Psoas muscle (tissue), 8 donors: ENCODE data around the gene CDC37L1. TPM values are rescaled to one million over a fixed set of nuclear protein-coding genes. Genes with fewer than 3 reads are reported as not detected.
"Not testable (repeated sequence)": the region's sequence is repeated elsewhere in the genome, so short reads cannot be mapped to it uniquely, and the experiment has no call there.

Experiments
- ATAC-seq, 4 donors: fragments of 200-7000 bp; cut with Tn5 transposase; one replicate each; pipeline ENCODE4 v1.9.1; 2020; ENCODE audit warnings: moderate library complexity in 3 of 4, mild to moderate bottlenecking in 2 of 4
- DNase-seq, 2 donors: peaks; one replicate each; pipeline ENCODE4 v3.0.0-alpha.2; 2020
- H3K27ac ChIP-seq: fragments of 200-600 bp; one replicate; pipeline ENCODE4 v1.8.0; 2022
- H3K27me3 ChIP-seq, 3 donors: fragments of 200-600 bp in 1 of 3; one replicate each; pipeline versions ENCODE4 v1.6.1 to v1.8.0; 2013 to 2022; ENCODE audit warnings: low read length in 2 of 3, mild to moderate bottlenecking in 2 of 3, moderate library complexity in 1 of 3; ENCODE audit not compliant: insufficient read depth in 3 of 3
- H3K36me3 ChIP-seq, 2 donors: fragments of 200-600 bp in 1 of 2; one replicate each; pipeline versions ENCODE4 v1.6.1 to v1.8.0; 2013 to 2022; ENCODE audit warnings: low read depth in 1 of 2, mild to moderate bottlenecking in 1 of 2, moderate library complexity in 1 of 2; ENCODE audit not compliant: insufficient read depth in 1 of 2
- H3K4me1 ChIP-seq: fragments of 200-600 bp; one replicate; pipeline ENCODE4 v1.8.0; 2022
- H3K4me3 ChIP-seq: fragments of 200-600 bp; one replicate; pipeline ENCODE4 v1.8.0; 2022; ENCODE audit warnings: mild to moderate bottlenecking
- H3K9me3 ChIP-seq: fragments of 200-600 bp; one replicate; pipeline ENCODE4 v1.8.0; 2022
- CTCF ChIP-seq: fragments of 200-600 bp; IDR thresholded peaks from one replicate; pipeline ENCODE4 v1.8.0; 2022; ENCODE audit warnings: antibody characterized with exemption
- WGBS, 3 donors: extraction: QIAGEN DNeasy Blood & Tissue Kit; methylation state at CpG; one replicate each; pipeline versions ENCODE4 v1.1.6 to v1.1.7; 2013; 5-methylcytosine and 5-hydroxymethylcytosine counted together
- intact Hi-C, 2 donors: fragments of 100-400 bp; cut with DNase I; formaldehyde crosslinking; loops; one replicate each; pipeline versions ENCODE4 v1.11.0 to v1.14.2; 2022
- polyA plus RNA-seq, 3 donors: library from polyadenylated mRNA; stranded (reverse); fragments of 200-250 nt; gene quantifications; one replicate each; pipeline ENCODE4 v1.2.3, GENCODE V29; 2013
- total RNA-seq, 4 donors: library from RNA; stranded (reverse); fragmentation: NEBNext Ultra II Directional in 2 of 4; extraction: Animal tissue kit (Norgen Biotek cat#: 25700) in 2 of 4; gene quantifications; one replicate each; pipeline versions ENCODE4 v1.2.1 to v1.2.4, GENCODE V29; 2021 to 2023
- donor health status: healthy with polysubstance abuse.
- donor health status: DM: no; HTN: no; CAD: no; lungs with moderate emphysema.
- donor health status: Bipolar disorder and iron deficiency.
- donor health status: healthy.
- donor health status: DM: yes; HTN: yes; CAD: no.
- donor health status: DM: no; HTN: no; CAD: no.
- donor health status: DM: no; HTN: no; CAD: no.
- donor health status: DM: yes; HTN: yes; CAD: no.

CDC37L1 gene
- total and polyA plus RNA-seq, 7 donors: 46.7 to 184 (median 87.8) TPM

GRCh38 chr9:4640027-4640426 is 39.3 kb upstream of the CDC37L1 start:
- DNase-seq (no peak), ATAC-seq (peak in 1 of 4 donors; percentile 56)
- Histone ChIP-seq H3K36me3 (no peaks in the 10 kb centered on the region), H3K4me3 (no peak overlapping the region), H3K27me3 (no peaks in the 10 kb centered on the region), H3K27ac (no peak overlapping the region), H3K9me3 (no peaks in the 10 kb centered on the region), H3K4me1 (no peaks in the 10 kb centered on the region)
- WGBS, 3 donors: 55 to 60% (median 60%) methylated on average over 2 of the region's 2 CpGs
- peak; percentile 62 for TF ChIP-seq CTCF
- intact Hi-C loops: loop anchor here in 1 of 2 donors (2.0 kb wide), 1 partner anchor 257 kb away; no protein-coding TSS in a partner anchor

- H3K27me3 ChIP-seq: no peaks in the 10 kb centered on the region
- DNase-seq: peak in 1 of 2 donors; percentile 26
- H3K9me3 ChIP-seq: no peaks in the 10 kb centered on the region
- intact Hi-C loops: no loop called here
- H3K4me3 ChIP-seq: no peak overlapping the region
- no peak for ATAC-seq
- no peaks in the 10 kb centered on the region for H3K36me3 ChIP-seq
- no peak for TF ChIP-seq CTCF
- H3K27ac ChIP-seq: no peak overlapping the region
- WGBS, 3 donors: 85 to 98% (median 91%) methylated on average over 2 of the region's 2 CpGs
- no peaks in the 10 kb centered on the region for H3K4me1 ChIP-seq
These were observed 37.0 kb upstream of the CDC37L1 start for GRCh38 chr9:4642351-4642750.

- intact Hi-C loops: no loop called here
- no peak for ATAC-seq
- DNase-seq: no peak
- no peaks in the 10 kb centered on the region for H3K36me3 ChIP-seq
- no peak overlapping the region for H3K27ac ChIP-seq
- H3K4me1 ChIP-seq: no peaks in the 10 kb centered on the region
- TF ChIP-seq CTCF: no peak
- no peaks in the 10 kb centered on the region for H3K27me3 ChIP-seq
- H3K4me3 ChIP-seq: no peak overlapping the region
- H3K9me3 ChIP-seq: no peaks in the 10 kb centered on the region
- WGBS, 3 donors: 83 to 87% (median 84%) methylated on average over 9 of the region's 9 CpGs
These were observed 25.3 kb upstream of the CDC37L1 start for GRCh38 chr9:4654084-4654483.

GRCh38 chr9:4654538-4654937 is 24.8 kb upstream of the CDC37L1 start:
- no peak overlapping the region for H3K4me3 ChIP-seq
- intact Hi-C loops: no loop called here
- no peaks in the 10 kb centered on the region for H3K27me3 ChIP-seq
- no peak for TF ChIP-seq CTCF
- DNase-seq (no peak), ATAC-seq (no peak)
- H3K36me3 ChIP-seq: no peaks in the 10 kb centered on the region
- 77 to 88% (median 82%) methylated on average over 10 of the region's 10 CpGs for WGBS, 3 donors
- no peak overlapping the region for H3K27ac ChIP-seq
- H3K4me1 ChIP-seq: no peaks in the 10 kb centered on the region
- no peaks in the 10 kb centered on the region for H3K9me3 ChIP-seq

- H3K4me1 ChIP-seq, ATAC-seq, H3K27ac ChIP-seq, H3K27me3 ChIP-seq, intact Hi-C loops, H3K4me3 ChIP-seq, DNase-seq, H3K9me3 ChIP-seq, H3K36me3 ChIP-seq: not testable (repeated sequence)
- WGBS, 3 donors: 86 to 88% (median 86%) methylated on average over 3 of the region's 3 CpGs
These were observed 23.2 kb upstream of the CDC37L1 start for GRCh38 chr9:4656196-4656595.
